CD8-positive, alpha-beta memory T cell (primary cell): ENCODE results near the gene NFIX. TPM values are rescaled to one million over a fixed set of nuclear protein-coding genes. Genes with fewer than 3 reads are reported as not detected.

Source experiments
- CTCF ChIA-PET: fragments of 350-600 bp; sonication (Branson Sonifier 250); formaldehyde crosslinking; loops from one replicate; lab custom pipeline; 2021; ENCODE audit warnings: antibody characterized with exemption; lab: Charles Lee
- POLR2A ChIA-PET: fragments of 350-600 bp; sonication (Branson Sonifier 250); formaldehyde crosslinking; loops from one replicate; lab custom pipeline; 2021; ENCODE audit warnings: antibody characterized with exemption; lab: Charles Lee
- DNase-seq, 5 donors: peaks; one replicate each; pipeline versions ENCODE4 v3.0.0 to v3.0.0-alpha.2; 2020 to 2022; ENCODE audit warnings: mixed read lengths in 1 of 5
- H3K27ac ChIP-seq: one replicate; pipeline ENCODE4 v1.7.0; 2013; ENCODE audit warnings: low read depth, mild to moderate bottlenecking, low read length, moderate library complexity
- H3K27me3 ChIP-seq: 2 replicates; pipeline ENCODE4 v1.7.0; 2013; ENCODE audit warnings: low read length, mild to moderate bottlenecking; ENCODE audit not compliant: insufficient read depth, poor library complexity, severe bottlenecking
- H3K36me3 ChIP-seq: 2 replicates; pipeline ENCODE4 v1.7.0; 2013; ENCODE audit warnings: mild to moderate bottlenecking, low read length, moderate library complexity; ENCODE audit not compliant: insufficient read depth
- H3K4me1 ChIP-seq: 2 replicates; pipeline ENCODE4 v1.7.0; 2013; ENCODE audit warnings: mild to moderate bottlenecking, low read length, moderate library complexity; ENCODE audit not compliant: insufficient read depth
- H3K4me3 ChIP-seq: 2 replicates; pipeline ENCODE4 v1.7.0; 2013; ENCODE audit warnings: mild to moderate bottlenecking, low read length
- H3K9me3 ChIP-seq: 2 replicates; pipeline ENCODE4 v1.7.0; 2013; ENCODE audit warnings: mild to moderate bottlenecking, low read length
- H3K27ac Mint-ChIP-seq, 8 donors: one replicate each; pipeline ENCODE4 v1.8.0; 2020 to 2021; ENCODE audit warnings: mixed read lengths in 8 of 8, mild to moderate bottlenecking in 6 of 8, inconsistent platforms in 3 of 8, moderate library complexity in 3 of 8
- H3K27me3 Mint-ChIP-seq, 2 donors: one replicate each; pipeline ENCODE4 v1.8.0; 2020 to 2021; ENCODE audit warnings: mixed read lengths in 2 of 2, mild to moderate bottlenecking in 1 of 2, moderate library complexity in 1 of 2
- H3K36me3 Mint-ChIP-seq, 3 donors: one replicate each; pipeline ENCODE4 v1.8.0; 2020 to 2021; ENCODE audit warnings: mixed read lengths in 3 of 3, inconsistent platforms in 1 of 3, mild to moderate bottlenecking in 1 of 3
- H3K4me1 Mint-ChIP-seq, 3 donors: one replicate each; pipeline ENCODE4 v1.8.0; 2020 to 2021; ENCODE audit warnings: mixed read lengths in 3 of 3, inconsistent platforms in 1 of 3, mild to moderate bottlenecking in 1 of 3
- H3K4me3 Mint-ChIP-seq, 7 donors: one replicate each; pipeline ENCODE4 v1.8.0; 2020 to 2021; ENCODE audit warnings: mixed read lengths in 7 of 7, mild to moderate bottlenecking in 6 of 7, moderate library complexity in 4 of 7, inconsistent platforms in 2 of 7
- H3K9me3 Mint-ChIP-seq, 5 donors: one replicate each; pipeline ENCODE4 v1.8.0; 2020 to 2022; ENCODE audit warnings: mixed read lengths in 5 of 5, mild to moderate bottlenecking in 3 of 5, moderate library complexity in 2 of 5, inconsistent platforms in 1 of 5
- polyA plus RNA-seq: library from polyadenylated mRNA; unstranded; fragments of 300-500 nt; fragmentation: Illumina TruSeq; gene quantifications from one replicate; pipeline ENCODE4 v1.2.3, GENCODE V29; 2021
- total RNA-seq, 2 experiments: library from RNA; stranded (reverse); gene quantifications; one replicate each; pipeline ENCODE4 v1.2.3, GENCODE V29; 2021

NFIX gene
- total and polyA plus RNA-seq, 3 experiments from 2014 or later: 0.94 to 2.8 (median 2.3) TPM

DNA sequence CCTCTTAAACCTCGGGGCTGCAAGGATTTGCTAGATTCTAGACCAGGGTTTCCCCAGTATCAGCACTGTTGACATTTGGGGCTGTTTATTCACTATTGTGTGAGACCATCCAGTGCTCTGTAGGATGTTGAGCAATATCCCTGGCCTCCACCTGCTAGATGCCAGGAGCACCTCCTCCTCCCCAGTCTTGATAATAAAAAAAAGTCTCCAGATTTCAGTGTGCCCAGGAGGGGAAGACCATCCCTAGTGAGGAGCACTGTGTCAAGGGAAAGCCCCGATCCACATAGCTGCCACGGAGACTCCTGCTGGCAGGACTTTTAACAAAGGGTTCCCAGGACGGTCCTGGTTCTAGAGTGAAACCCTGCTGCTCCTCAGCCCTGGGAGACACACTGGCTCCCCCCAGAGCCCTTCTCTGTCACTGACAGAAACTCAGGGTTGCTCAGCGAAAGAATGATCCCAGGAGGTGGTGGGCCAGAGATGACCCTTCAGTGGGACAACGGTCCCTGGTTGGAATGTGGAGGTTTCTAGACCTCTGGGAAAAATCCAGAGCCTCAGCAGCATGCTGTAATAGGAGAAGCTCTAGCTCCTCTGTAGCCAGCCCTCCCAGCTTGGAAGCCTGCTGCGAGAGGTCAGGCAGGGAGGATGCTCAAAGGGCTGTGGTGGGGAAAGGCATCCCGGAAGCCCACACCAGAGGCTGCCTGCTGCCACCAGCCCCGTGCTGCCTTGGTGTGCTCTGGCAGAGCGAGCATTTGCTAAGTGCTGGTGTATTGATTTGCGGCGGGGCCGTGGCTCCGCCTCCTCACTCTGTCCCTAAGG is 87.1 kb downstream of the NFIX start:
- POLR2A ChIA-PET: no interaction called here
- no peak for DNase-seq
- Histone ChIP-seq H3K4me3 (no peak overlapping the region), H3K27me3 (no peaks in the 10 kb centered on the region), H3K27ac (no peak overlapping the region), H3K36me3 (no peaks in the 10 kb centered on the region), H3K9me3 (no peaks in the 10 kb centered on the region), H3K4me1 (no peaks in the 10 kb centered on the region)
- Mint-ChIP-seq H3K36me3 (no peaks in the 10 kb centered on the region), H3K4me3 (no peak overlapping the region), H3K27me3 (peaks cover 0 to 2% of the 10 kb centered on the region in 2 donors), H3K27ac (no peak overlapping the region), H3K9me3 (no peaks in the 10 kb centered on the region), H3K4me1 (peaks cover 0 to 4% (median 0%) of the 10 kb centered on the region in 3 donors)
- CTCF ChIA-PET: interaction anchor here (1.2 to 2.1 kb wide), 3 partner anchors 12 to 117 kb away, joined by 3 to 8 read pairs (median 5); no protein-coding TSS in a partner anchor

DNA sequence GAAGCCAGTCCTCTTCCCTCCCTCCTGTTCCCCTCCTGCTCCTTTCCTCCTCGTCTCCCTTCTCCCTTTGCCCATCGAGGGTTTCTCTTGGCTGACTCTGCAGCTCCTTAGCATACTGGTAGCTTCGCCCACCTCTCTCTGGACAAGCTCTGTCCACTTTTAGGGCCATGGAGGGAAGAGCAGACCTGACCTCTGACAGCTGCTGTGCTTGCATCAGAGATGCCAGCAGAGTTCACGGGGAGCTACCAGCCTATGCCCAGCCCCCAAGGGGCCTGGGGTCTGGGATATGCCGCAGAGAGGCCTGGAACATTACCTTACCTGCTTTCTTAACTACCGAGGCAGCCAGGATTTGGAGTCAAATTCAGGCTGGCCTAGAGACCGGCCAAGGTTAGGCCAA is 87.7 kb downstream of the NFIX start:
- Histone ChIP-seq H3K4me1 (no peaks in the 10 kb centered on the region), H3K27me3 (no peaks in the 10 kb centered on the region), H3K27ac (no peak overlapping the region), H3K4me3 (no peak overlapping the region), H3K9me3 (no peaks in the 10 kb centered on the region), H3K36me3 (no peaks in the 10 kb centered on the region)
- no peaks in the 10 kb centered on the region for H3K36me3 Mint-ChIP-seq
- no peak for DNase-seq
- H3K27ac Mint-ChIP-seq: no peak overlapping the region
- ChIA-PET POLR2A (no interaction called here), CTCF (interaction anchor here (1.2 to 2.1 kb wide), 3 partner anchors 12 to 118 kb away, joined by 3 to 8 read pairs (median 5); no protein-coding TSS in a partner anchor)
- peaks cover 0 to 4% (median 0%) of the 10 kb centered on the region in 3 donors for H3K4me1 Mint-ChIP-seq
- no peaks in the 10 kb centered on the region for H3K27me3 Mint-ChIP-seq
- H3K9me3 Mint-ChIP-seq: no peaks in the 10 kb centered on the region
- no peak overlapping the region for H3K4me3 Mint-ChIP-seq

GRCh38 chr19:13083627-13084026 is 88.4 kb downstream of the NFIX start:
- H3K36me3 ChIP-seq: no peaks in the 10 kb centered on the region
- Mint-ChIP-seq H3K27me3 (no peaks in the 10 kb centered on the region), H3K4me3 (no peak overlapping the region), H3K4me1 (peaks cover 0 to 4% (median 0%) of the 10 kb centered on the region in 3 donors), H3K36me3 (no peaks in the 10 kb centered on the region), H3K27ac (no peak overlapping the region), H3K9me3 (no peaks in the 10 kb centered on the region)
- CTCF ChIA-PET: interaction anchor here (1.6 to 1.9 kb wide), 2 partner anchors 11 to 106 kb away, joined by 5 to 6 read pairs; no protein-coding TSS in a partner anchor
- no peaks in the 10 kb centered on the region for H3K9me3 ChIP-seq
- POLR2A ChIA-PET: no interaction called here
- H3K27ac ChIP-seq: no peak overlapping the region
- H3K4me3 ChIP-seq: no peak overlapping the region
- no peaks in the 10 kb centered on the region for H3K4me1 ChIP-seq
- no peaks in the 10 kb centered on the region for H3K27me3 ChIP-seq
- no peak for DNase-seq

DNA sequence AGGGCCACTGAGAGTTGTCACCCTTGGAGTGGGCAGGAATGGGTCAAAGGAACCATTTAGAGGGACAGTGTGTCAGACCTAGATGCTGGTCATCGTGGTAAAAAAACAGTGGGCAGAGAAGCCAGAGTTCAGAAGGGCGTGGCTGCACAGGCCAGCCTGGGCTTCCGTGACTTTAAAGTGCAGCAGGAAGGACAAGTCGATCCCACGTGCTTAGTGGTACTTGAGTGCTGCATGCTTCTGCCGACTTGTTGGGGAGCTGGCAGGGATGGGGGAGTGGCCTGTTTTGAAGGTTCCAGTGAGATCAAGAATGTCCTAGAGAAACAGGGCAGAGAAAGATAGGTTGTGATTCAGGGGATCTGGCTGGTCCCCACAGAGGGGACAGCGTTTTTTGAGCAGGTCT is 90.4 kb downstream of the NFIX start:
- no peaks in the 10 kb centered on the region for H3K9me3 ChIP-seq
- H3K27ac Mint-ChIP-seq: peak overlapping the region in 1 of 8 donors; percentile 65
- no peaks in the 10 kb centered on the region for H3K27me3 Mint-ChIP-seq
- no peak overlapping the region for H3K4me3 ChIP-seq
- ChIA-PET POLR2A (interaction anchor here (0.6 kb wide), 1 partner anchor 81 kb away, joined by 4 read pairs; no protein-coding TSS in a partner anchor), CTCF (interaction anchor here (0.7 to 1.5 kb wide), 4 partner anchors 8 to 120 kb away, joined by 4 to 8 read pairs (median 5); no protein-coding TSS in a partner anchor)
- H3K9me3 Mint-ChIP-seq: no peaks in the 10 kb centered on the region
- no peaks in the 10 kb centered on the region for H3K4me1 Mint-ChIP-seq
- H3K4me3 Mint-ChIP-seq: no peak overlapping the region
- H3K36me3 Mint-ChIP-seq: no peaks in the 10 kb centered on the region
- H3K27me3 ChIP-seq: no peaks in the 10 kb centered on the region
- DNase-seq: no peak
- H3K36me3 ChIP-seq: no peaks in the 10 kb centered on the region
- H3K4me1 ChIP-seq: no peaks in the 10 kb centered on the region
- H3K27ac ChIP-seq: no peak overlapping the region

- no peak overlapping the region for H3K4me3 ChIP-seq
- H3K36me3 ChIP-seq: no peaks in the 10 kb centered on the region
- Mint-ChIP-seq H3K36me3 (no peaks in the 10 kb centered on the region), H3K4me1 (no peaks in the 10 kb centered on the region), H3K9me3 (no peaks in the 10 kb centered on the region), H3K27ac (no peak overlapping the region), H3K27me3 (no peaks in the 10 kb centered on the region), H3K4me3 (no peak overlapping the region)
- no peaks in the 10 kb centered on the region for H3K4me1 ChIP-seq
- POLR2A ChIA-PET: interaction anchor here (0.6 kb wide), 1 partner anchor 80 kb away, joined by 4 read pairs; no protein-coding TSS in a partner anchor
- H3K27me3 ChIP-seq: no peaks in the 10 kb centered on the region
- CTCF ChIA-PET: interaction anchor here (0.7 to 1.5 kb wide), 3 partner anchors 25 to 121 kb away, joined by 4 to 5 read pairs (median 5); no protein-coding TSS in a partner anchor
- no peak overlapping the region for H3K27ac ChIP-seq
- no peak for DNase-seq
- no peaks in the 10 kb centered on the region for H3K9me3 ChIP-seq
Measured at GRCh38 chr19:13086341-13086740, 91.1 kb downstream of the NFIX start.

- Histone ChIP-seq H3K27ac (no peak overlapping the region), H3K36me3 (no peaks in the 10 kb centered on the region), H3K9me3 (no peaks in the 10 kb centered on the region), H3K4me1 (no peaks in the 10 kb centered on the region), H3K27me3 (no peaks in the 10 kb centered on the region), H3K4me3 (no peak overlapping the region)
- POLR2A ChIA-PET: no interaction called here
- Mint-ChIP-seq H3K36me3 (no peaks in the 10 kb centered on the region), H3K9me3 (no peaks in the 10 kb centered on the region), H3K27ac (no peak overlapping the region), H3K4me3 (no peak overlapping the region), H3K4me1 (no peaks in the 10 kb centered on the region), H3K27me3 (no peaks in the 10 kb centered on the region)
- DNase-seq: no peak
- CTCF ChIA-PET: interaction anchor here (1.4 to 1.5 kb wide), 2 partner anchors 26 to 110 kb away, joined by 5 read pairs; no protein-coding TSS in a partner anchor
Measured at GRCh38 chr19:13087295-13087694, 92.0 kb downstream of the NFIX start.

GRCh38 chr19:13087795-13088537 is 92.7 kb downstream of the NFIX start:
- Mint-ChIP-seq H3K9me3 (no peaks in the 10 kb centered on the region), H3K4me1 (no peaks in the 10 kb centered on the region), H3K27ac (no peak overlapping the region), H3K4me3 (no peak overlapping the region), H3K27me3 (no peaks in the 10 kb centered on the region), H3K36me3 (no peaks in the 10 kb centered on the region)
- ChIA-PET CTCF (no interaction called here), POLR2A (no interaction called here)
- Histone ChIP-seq H3K27me3 (no peaks in the 10 kb centered on the region), H3K27ac (no peak overlapping the region), H3K36me3 (no peaks in the 10 kb centered on the region), H3K4me3 (no peak overlapping the region), H3K9me3 (no peaks in the 10 kb centered on the region), H3K4me1 (no peaks in the 10 kb centered on the region)
- no peak for DNase-seq
